A673 (cell line): Measurements from ENCODE around the gene SAC3D1. TPM values are rescaled to one million over a fixed set of nuclear protein-coding genes. Genes with fewer than 3 reads are reported as not detected.

Experiments used
- BruUV-seq: library from RNA; stranded (reverse); fragments of 400-500 nt; replicated peaks from 2 replicates; lab custom pipeline; 2021; lab: Mats Ljungman, UMichigan
- CTCF ChIA-PET: fragments of 300-600 bp; sonication (Branson Sonifier 250); formaldehyde crosslinking; loops from one replicate; lab custom pipeline; 2022; ENCODE audit warnings: antibody characterized with exemption; lab: Charles Lee
- POLR2A ChIA-PET: fragments of 300-600 bp; sonication (Branson Sonifier 250); formaldehyde crosslinking; loops from one replicate; lab custom pipeline; 2022; ENCODE audit warnings: antibody characterized with exemption; ENCODE audit not compliant: low non-redundant PET; lab: Charles Lee
- DNase-seq: peaks from one replicate; pipeline ENCODE4 v3.0.0-alpha.2; 2015; ENCODE audit warnings: low spot score
- H3K27ac ChIP-seq: fragments of 200-600 bp; sonication (generic); 2 replicates; pipeline ENCODE4 v1.5.1; 2016; ENCODE audit warnings: mixed run types, low read depth, mild to moderate bottlenecking, mixed read lengths, antibody characterized with exemption, low read length; ENCODE audit not compliant: poor library complexity, severe bottlenecking
- H3K27me3 ChIP-seq: fragments of 200-600 bp; sonication (generic); replicated peaks from 2 replicates; pipeline ENCODE4 v1.6.1; 2017; ENCODE audit warnings: mixed run types, low read depth, mild to moderate bottlenecking, mixed read lengths, antibody characterized with exemption, low read length; ENCODE audit not compliant: insufficient read depth, poor library complexity
- H3K36me3 ChIP-seq: fragments of 200-600 bp; sonication (generic); 2 replicates; pipeline ENCODE4 v1.6.1; 2016; ENCODE audit warnings: mixed run types, mild to moderate bottlenecking, mixed read lengths, antibody characterized with exemption, low read length; ENCODE audit not compliant: insufficient read depth, poor library complexity, severe bottlenecking
- H3K4me1 ChIP-seq: fragments of 200-600 bp; sonication (generic); 2 replicates; pipeline ENCODE4 v1.6.1; 2017; ENCODE audit warnings: mixed run types, mild to moderate bottlenecking, mixed read lengths, antibody characterized with exemption, low read length; ENCODE audit not compliant: insufficient read depth, poor library complexity, severe bottlenecking
- H3K4me3 ChIP-seq: fragments of 200-600 bp; sonication (generic); 2 replicates; pipeline ENCODE4 v1.5.1; 2016; ENCODE audit warnings: low read depth, mixed run types, mild to moderate bottlenecking, mixed read lengths, low read length; ENCODE audit not compliant: poor library complexity, severe bottlenecking
- H3K9me3 ChIP-seq: fragments of 200-600 bp; sonication (generic); 2 replicates; pipeline ENCODE4 v1.6.1; 2016; ENCODE audit warnings: mixed run types, low read depth, mild to moderate bottlenecking, mixed read lengths, antibody characterized with exemption, low read length; ENCODE audit not compliant: poor library complexity, severe bottlenecking
- EZH2 ChIP-seq: fragments of 200-600 bp; sonication (generic); IDR thresholded peaks from 2 replicates; pipeline ENCODE4 v1.6.1; 2017; ENCODE audit warnings: borderline replicate concordance, low read depth, mild to moderate bottlenecking, mixed read lengths, antibody characterized with exemption, low read length; ENCODE audit not compliant: poor library complexity, severe bottlenecking
- intact Hi-C: fragments of 100-400 bp; cut with micrococcal nuclease; formaldehyde crosslinking; loops from one replicate; pipeline ENCODE4 v1.10.0; 2022; ENCODE audit not compliant: unreplicated experiment
- total RNA-seq: library from RNA; stranded (reverse); gene quantifications from 2 replicates; pipeline ENCODE4 v1.2.3, GENCODE V29; 2021
- TF ChIP-seq, protein P1 (sequence below): fragments of 300-800, 200-600 bp; sonication (generic); conservative IDR thresholded peaks from 2 replicates; pipeline ENCODE4 v1.5.1; 2017; ENCODE audit warnings: low read depth, mild to moderate bottlenecking, antibody characterized with exemption, low read length, moderate library complexity, mixed read lengths

Gene SAC3D1
- total RNA-seq, 1 experiment from 2014 or later: 43.9 TPM

DNA sequence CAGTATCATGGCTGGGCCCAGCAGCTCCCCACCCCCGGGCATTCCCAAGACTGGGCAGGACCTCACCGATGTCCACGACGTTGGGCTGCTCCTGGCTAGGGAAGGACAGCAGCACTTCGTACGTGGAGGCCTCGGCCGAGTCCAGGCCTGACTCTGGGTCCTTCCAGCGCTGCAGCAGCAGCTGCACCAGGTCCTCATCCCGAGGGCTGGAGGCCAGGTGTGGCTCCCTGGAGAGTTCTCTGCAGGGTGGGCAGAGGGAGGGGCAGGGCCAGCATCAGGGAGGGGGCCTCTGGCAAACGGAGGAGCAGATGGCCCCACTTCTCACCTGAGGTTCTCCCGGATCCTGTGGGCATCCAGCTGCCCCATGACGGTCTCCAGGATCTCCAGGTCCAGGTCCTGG, 17.0 kb downstream of the SAC3D1 start:
- Histone ChIP-seq H3K4me1 (no peaks in the 10 kb centered on the region), H3K36me3 (no peaks in the 10 kb centered on the region), H3K4me3 (no peak overlapping the region), H3K9me3 (no peaks in the 10 kb centered on the region), H3K27ac (no peak overlapping the region), H3K27me3 (no peaks in the 10 kb centered on the region)
- no peak for TF ChIP-seq EZH2
- TF ChIP-seq, protein P1, sequence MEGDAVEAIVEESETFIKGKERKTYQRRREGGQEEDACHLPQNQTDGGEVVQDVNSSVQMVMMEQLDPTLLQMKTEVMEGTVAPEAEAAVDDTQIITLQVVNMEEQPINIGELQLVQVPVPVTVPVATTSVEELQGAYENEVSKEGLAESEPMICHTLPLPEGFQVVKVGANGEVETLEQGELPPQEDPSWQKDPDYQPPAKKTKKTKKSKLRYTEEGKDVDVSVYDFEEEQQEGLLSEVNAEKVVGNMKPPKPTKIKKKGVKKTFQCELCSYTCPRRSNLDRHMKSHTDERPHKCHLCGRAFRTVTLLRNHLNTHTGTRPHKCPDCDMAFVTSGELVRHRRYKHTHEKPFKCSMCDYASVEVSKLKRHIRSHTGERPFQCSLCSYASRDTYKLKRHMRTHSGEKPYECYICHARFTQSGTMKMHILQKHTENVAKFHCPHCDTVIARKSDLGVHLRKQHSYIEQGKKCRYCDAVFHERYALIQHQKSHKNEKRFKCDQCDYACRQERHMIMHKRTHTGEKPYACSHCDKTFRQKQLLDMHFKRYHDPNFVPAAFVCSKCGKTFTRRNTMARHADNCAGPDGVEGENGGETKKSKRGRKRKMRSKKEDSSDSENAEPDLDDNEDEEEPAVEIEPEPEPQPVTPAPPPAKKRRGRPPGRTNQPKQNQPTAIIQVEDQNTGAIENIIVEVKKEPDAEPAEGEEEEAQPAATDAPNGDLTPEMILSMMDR: no peak
- POLR2A ChIA-PET: no interaction called here
- CTCF ChIA-PET: no interaction called here
- intact Hi-C loops: no loop called here
- no TSS peak for BruUV-seq
- no peak for DNase-seq

DNA sequence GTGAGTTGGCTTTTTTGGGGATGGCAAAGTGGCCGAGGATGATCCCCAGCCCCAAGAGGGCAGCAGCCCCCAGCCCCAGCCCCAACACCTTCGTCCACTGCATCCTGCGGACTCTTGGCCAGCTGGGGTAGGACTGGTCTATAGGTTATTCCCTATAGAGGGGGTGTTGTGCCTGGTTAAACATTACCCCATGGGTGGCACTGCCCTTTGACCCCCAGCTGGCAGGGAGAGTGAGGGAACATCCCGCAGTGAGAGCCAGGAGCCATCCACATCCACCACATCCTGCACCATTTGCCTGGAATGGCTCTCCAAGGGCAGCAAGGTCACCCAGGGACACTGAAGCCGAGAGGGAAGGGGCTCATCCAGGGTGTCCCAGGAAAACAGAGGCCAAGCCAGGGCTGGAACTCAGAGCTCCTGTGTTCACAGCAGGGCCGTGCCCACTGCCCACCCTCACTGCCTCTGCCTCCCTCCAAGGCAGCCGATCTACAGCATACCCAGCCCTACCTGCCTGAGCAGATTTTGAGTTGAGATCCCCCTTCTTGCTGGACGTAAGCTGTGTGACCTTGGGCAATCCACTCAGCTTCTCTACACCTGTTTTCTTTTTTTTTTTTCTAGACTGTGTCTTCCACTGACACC, 17.5 kb downstream of the SAC3D1 start, which contains the start of gene NAALADL1:
Gene NAALADL1, minus strand, starts transcription at position 135 of the 636 bp plus-strand sequence. Its CDS starts 32 bp downstream, at position 103.
- ChIA-PET POLR2A (no interaction called here), CTCF (no interaction called here)
- Histone ChIP-seq H3K9me3 (no peaks in the 10 kb centered on the region), H3K36me3 (no peaks in the 10 kb centered on the region), H3K4me1 (no peaks in the 10 kb centered on the region), H3K27me3 (no peaks in the 10 kb centered on the region), H3K4me3 (no peak within 1 kb of the TSS), H3K27ac (no peak within 1 kb of the TSS)
- no TSS peak for BruUV-seq
- intact Hi-C loops: no loop called here
- DNase-seq: no peak
- no peak for TF ChIP-seq EZH2
- TF ChIP-seq, protein P1: no peak

DNA sequence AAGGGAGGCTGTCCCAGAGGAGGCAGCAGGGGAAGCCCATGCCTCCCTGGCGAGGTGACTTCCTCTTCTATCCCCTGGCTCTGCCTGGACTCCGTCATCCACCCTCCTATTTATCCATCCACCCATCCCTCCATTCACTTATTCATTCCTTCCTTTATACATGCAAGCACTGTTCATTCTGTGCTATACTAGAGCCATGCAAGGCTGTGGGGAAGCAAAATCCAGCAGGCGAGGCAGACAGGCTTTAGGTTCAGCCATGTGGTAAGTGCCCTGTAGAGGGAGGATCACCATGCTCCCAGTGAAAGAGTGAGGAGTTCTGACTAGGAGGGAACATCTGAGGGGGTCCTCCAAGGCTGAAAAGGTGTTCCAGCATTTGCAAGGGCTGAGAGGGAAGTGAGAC, 18.5 kb downstream of the SAC3D1 start:
- no peaks in the 10 kb centered on the region for H3K9me3 ChIP-seq
- H3K4me1 ChIP-seq: no peaks in the 10 kb centered on the region
- H3K27ac ChIP-seq: no peak overlapping the region
- intact Hi-C loops: no loop called here
- H3K4me3 ChIP-seq: no peak overlapping the region
- no TSS peak for BruUV-seq
- ChIA-PET CTCF (no interaction called here), POLR2A (no interaction called here)
- no peaks in the 10 kb centered on the region for H3K36me3 ChIP-seq
- TF ChIP-seq, protein P1: no peak
- TF ChIP-seq EZH2: no peak
- no peaks in the 10 kb centered on the region for H3K27me3 ChIP-seq
- DNase-seq: no peak
